NCI-H2171 treated with DMSO at 0.1 percent for 48 hours (cell line): ENCODE data around the gene PIGX.

Experiments used
- DNase-seq: peaks from one replicate; lab custom pipeline; 2025; lab: John Stamatoyannopoulos, UW

PIGX gene

DNA sequence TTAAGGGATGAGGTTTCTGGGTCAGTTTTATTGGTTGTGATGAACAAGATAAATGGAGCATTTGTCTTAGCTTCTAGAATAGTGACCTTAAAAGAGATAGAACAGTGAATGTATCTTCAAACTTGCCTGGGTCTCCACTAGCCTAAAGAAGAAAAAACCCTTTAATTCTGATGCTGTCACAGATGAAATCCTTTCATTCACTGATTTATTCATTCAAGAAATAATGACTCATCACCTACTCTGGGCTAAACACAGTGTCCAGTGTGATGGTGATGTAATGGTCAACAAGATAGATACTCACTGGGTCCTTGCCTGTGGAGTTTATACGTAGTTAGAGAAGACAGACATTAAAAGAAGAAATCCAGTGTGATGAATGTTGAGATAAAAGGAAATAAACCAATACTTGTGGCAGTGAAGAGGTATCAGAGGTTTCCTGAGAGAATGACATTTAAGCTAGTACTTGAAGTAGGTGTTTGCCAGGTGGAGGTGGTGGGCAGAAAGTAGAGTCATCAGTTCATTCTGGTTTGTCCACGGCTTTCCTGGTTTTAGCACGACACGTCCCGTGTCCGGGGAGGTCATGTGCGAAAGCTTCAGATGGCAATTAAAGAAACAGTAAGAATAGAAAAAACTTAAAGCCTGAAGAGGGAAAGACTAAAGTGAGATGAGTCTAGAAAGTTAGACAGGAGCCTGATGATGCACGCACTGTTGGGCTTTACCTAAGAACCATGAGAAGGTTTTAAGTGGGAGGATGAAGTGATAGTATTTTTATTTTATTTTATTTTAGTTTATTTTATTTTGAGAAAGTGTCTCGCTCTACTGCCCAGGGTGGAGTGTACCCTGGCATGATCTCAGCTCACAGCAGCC is 45.9 kb downstream of the PIGX start:
- no peak for DNase-seq

DNA sequence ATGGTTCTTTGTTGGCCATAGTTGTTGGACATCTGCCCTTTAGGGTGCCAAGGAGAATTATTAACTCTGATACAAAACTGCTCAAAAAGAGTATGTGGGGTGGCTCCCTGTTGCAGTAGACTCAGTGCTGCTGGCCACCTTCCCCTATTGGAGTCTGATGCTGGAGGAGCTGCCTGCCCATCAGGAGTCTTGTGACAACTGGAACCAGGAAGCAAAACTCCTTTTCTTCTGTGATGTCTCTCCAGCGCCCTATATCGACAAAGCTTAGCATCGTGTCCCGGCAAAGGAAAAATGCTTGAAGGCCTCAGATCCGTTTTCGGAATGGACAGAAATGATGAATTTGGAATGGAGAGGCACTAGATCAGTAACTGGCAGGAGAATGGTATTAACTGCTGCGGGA is 51.0 kb downstream of the PIGX start:
- DNase-seq: no peak

DNA sequence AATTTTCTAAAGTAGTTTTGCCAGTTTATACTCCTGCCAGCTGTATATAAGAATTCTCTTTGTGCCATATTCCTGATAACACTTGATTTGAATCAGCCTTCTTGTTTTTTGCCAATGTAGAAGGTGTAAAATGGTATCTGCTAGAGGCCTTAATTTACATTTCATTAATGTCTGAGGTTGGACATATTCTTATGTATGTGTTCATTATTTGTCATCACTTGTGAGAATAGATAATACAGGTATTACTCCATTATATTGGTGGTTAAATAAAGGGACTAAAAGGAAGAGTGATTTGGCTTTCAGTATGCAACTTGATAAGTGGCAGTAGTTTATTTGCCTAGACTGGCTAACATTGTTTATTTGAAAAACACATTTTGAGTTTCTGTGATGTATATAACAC is 53.3 kb downstream of the PIGX start:
- no peak for DNase-seq

DNA sequence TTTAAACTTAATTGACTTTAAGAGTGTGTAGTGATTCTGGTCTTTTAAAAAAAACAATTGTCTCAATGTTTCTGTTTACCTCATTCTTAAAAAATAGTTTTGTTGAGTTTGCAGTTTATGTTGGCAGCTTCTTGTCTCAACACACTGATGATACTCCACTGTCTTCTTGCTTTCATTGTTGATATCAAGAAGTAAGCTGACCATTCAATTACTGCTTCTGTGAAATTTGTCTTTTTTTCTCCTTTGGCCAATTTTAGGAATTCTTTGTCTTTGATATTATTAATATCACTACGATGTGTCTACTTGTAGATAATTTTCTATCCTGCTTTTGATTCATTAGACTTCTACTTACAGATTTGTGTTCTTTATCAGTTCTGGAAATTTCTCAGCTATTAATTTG is 58.9 kb downstream of the PIGX start:
- no peak for DNase-seq

DNA sequence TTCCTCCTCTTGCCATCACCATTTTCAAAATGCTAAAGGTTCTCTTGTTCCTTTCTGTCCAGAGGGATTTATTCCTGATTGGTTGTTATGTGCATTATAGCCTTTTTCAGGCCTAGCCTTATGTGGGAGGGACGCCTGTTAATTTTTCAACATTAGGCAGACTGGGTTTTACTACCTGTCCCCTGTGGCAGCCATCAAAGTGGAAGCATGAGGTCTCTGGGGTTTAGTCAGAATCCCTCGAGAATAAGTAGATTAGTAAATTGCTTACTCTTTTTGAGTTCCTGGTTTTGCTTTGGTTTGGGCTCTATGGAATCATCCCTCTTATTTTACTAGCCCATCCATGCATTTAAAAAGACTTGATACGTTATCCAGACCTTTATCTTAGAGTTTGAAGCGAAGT is 59.9 kb downstream of the PIGX start:
- DNase-seq: no peak

DNA sequence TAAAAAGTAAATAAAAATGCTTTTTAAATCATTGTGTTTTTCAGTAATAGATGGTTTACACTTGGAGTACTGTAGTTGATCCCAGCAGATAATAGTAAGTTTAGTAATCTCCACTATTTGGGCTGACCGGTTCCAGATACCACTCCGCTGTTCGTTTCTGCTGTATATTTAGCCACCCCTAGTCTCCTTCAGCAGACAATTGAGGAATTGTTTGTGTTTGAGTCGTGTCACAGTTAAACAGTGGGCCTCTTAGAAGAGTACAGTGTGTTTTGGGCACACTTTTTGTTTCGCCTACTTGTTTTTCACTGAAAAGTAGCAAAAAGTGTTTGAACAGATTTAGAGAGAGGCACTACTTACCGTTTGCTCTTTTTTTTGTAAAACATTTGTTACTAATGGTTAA is 60.7 kb downstream of the PIGX start:
- DNase-seq: no peak

DNA sequence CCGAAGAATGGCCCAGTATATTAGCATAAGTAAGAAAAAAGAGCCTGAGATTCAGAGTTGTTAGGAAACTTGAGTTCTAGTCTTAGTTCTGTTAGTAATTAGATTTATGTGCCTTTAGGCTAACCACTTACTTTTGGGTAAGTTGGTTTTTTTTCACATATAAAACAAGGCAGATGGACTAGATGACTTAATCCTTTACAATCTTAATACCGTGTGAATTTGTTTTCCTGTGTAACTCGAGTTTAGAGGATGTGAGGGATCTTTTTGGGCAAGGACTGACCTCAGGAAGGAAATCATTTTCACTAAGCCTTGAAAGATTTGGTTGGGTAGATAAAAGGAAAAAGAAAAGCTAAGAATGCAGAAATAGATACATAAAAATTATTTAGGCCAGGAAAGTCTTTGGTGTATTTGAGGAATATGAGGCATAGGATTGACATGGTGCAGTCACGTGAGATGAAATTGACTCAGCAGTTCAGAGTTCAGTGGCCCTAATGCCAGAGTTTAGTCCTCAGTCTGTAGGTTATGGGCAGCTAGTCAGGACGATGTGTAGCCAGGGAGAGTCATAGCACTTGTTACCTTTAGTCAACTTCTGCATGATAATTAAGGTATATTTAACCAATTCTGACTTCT is 62.1 kb downstream of the PIGX start:
- DNase-seq: no peak

DNA sequence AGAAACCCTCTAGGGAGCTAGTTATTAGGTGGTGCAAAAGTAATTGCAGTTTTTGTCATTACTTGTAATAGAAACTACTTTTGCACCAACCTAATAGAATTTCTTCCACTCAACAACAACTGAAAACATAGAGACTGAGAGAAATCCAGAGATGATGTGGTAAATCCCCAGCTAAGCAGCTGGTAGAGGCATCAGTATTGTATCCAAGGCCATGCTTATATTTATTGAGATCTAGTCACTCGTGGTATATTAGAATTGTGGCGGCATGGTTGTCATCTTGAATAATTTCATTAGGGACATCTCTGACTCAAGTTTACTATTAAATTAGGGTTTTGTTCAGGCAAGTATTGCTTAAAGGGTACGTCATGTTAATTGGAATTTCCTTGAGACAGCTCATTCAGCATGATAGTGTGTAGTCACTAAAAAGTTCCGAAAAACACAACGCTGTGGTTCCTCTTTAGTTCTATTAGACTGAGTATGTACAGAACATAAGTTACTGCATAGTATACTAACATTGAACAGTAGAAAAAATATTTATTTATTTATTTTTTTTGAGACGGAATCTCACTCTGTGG is 62.8 kb downstream of the PIGX start:
- DNase-seq: no peak

DNA sequence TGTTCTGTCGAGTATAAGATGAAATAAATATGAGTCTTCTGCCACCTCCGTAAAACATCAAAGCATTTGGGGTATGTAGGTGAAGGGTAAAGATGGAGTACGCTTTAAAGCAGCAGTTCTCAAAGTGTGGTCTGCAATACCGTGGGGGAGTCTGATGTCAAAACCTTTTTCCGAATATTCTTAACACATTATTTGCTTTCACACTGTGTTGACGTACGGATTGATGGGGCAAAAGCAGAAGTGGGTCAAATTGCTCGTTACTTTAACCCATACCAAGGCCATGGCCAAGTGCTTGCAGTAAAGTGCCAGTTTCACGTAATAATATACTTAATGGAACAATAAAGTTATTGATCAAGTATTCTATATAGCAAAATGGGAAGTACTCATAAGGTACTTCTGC is 63.8 kb downstream of the PIGX start:
- no peak for DNase-seq

DNA sequence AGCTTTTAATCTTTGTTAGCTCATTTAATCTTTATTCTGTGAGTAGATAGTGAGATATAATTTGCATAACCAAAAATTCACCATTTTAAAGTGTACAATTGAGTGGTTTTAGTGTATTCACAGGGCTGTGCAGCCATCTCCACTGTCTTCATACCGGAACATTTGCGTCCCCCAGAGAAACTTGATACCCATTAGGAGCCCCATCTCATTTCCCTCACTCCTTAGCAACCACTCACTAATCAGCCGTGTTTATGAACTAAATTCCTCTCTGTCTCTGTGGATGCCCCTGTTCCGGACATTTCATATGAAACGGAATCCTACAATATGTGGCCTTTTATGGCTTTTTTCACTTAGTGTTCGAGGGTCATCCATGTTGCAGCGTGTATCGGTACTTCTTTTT is 65.7 kb downstream of the PIGX start:
- DNase-seq: no peak

DNA sequence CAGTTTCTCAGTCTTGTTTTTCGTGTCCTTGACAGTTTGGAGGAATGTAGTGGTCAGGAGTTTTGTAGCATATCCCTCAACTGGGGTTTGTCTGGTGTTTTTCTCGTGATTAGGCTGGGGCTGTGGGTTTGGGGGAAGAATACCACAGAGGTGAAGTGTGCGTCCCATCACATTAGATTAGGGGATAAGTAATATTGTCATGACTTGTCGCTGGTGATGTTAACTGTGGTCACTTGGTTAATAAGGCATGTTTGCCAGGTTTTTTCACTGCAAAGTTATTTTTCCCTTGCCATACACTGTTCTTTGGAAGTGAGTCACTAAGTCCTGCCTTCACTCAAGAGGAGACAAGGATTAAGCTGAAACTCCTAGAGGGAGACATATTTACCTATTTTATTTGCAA is 66.6 kb downstream of the PIGX start:
- DNase-seq: no peak

DNA sequence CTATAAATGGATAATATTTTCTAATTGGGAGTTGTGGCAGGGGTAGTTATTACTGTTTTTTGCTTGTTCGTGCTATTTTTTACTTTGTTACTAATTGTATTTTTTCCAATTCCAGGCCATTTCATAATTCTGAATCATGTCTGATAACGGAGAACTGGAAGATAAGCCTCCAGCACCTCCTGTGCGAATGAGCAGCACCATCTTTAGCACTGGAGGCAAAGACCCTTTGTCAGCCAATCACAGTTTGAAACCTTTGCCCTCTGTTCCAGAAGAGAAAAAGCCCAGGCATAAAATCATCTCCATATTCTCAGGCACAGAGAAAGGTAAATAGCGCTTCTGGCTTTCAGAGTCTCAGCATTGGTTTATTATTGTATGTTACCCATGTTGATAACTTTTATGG is 70.3 kb downstream of the PIGX start:
- DNase-seq: no peak
